Activated CD4-positive, alpha-beta T cell treated with anti-CD3 and anti-CD28 coated beads, Interleukin-2, amount 50 U/mL, for 4 hours (primary cell): ENCODE results near the gene ALKBH3.

Experiments
- DNase-seq, 2 experiments: peaks; one replicate each; pipeline ENCODE4 v3.0.0-alpha.2; 2020

Gene ALKBH3

DNA sequence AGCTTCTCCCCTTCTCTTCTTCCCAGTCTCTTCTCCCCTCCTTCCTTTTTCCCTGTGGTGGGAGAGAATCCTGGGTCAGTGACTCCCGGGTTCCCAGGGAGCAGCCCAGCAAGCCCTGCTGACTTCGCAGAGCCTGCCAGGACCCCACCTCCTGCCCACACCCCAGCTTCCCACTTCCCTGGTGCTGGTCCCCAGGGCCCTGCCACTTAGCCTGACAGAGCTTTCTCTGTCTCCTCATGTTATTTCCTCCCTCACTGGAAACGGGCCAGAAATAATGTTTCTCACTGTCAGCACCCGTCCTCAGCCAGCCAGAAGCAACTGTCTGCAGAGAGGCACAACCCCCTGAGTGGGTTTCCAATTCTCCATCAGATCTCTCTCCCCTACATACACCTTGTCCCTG is 88.9 kb downstream of the ALKBH3 start:
- no peak for DNase-seq
